ENCODE data around the gene SLC5A4. TPM values are rescaled to one million over a fixed set of nuclear protein-coding genes. Genes with fewer than 3 reads are reported as not detected.

SLC5A4 gene
- polyA plus RNA-seq, 1 donor (not counting 4 experiments of a cell fraction or from before 2014, with no cell fraction given), result not detected

GRCh38 chr22:32261306-32261705, 6.2 kb upstream of the SLC5A4 start:
- H3K36me3 ChIP-seq (ENCODE audit: control insufficient read depth in 2 of 2, extremely low read depth in 1 of 2, insufficient read depth in 2 of 2, low read length in 2 of 2), result no peaks in the 10 kb centered on the region
- H3K4me3 ChIP-seq (ENCODE audit: control insufficient read depth in 2 of 3, extremely low read depth in 1 of 3, insufficient read depth in 2 of 3, low read depth in 1 of 3, low read length in 3 of 3), result no peak overlapping the region
- H4K20me1 ChIP-seq (ENCODE audit: control insufficient read depth, extremely low read depth, insufficient read depth, low read length), result no peaks in the 10 kb centered on the region
- TF ChIP-seq, protein P1, sequence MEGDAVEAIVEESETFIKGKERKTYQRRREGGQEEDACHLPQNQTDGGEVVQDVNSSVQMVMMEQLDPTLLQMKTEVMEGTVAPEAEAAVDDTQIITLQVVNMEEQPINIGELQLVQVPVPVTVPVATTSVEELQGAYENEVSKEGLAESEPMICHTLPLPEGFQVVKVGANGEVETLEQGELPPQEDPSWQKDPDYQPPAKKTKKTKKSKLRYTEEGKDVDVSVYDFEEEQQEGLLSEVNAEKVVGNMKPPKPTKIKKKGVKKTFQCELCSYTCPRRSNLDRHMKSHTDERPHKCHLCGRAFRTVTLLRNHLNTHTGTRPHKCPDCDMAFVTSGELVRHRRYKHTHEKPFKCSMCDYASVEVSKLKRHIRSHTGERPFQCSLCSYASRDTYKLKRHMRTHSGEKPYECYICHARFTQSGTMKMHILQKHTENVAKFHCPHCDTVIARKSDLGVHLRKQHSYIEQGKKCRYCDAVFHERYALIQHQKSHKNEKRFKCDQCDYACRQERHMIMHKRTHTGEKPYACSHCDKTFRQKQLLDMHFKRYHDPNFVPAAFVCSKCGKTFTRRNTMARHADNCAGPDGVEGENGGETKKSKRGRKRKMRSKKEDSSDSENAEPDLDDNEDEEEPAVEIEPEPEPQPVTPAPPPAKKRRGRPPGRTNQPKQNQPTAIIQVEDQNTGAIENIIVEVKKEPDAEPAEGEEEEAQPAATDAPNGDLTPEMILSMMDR (optimal IDR thresholded peaks at IDR 0.05 in 1 of 3, IDR thresholded peaks at IDR 0.05 in 1 of 3, conservative IDR thresholded peaks at IDR 0.05 in 1 of 3; ENCODE audit: extremely low read depth in 1 of 3, insufficient read depth in 2 of 3, low read length in 3 of 3), result no peak
- TF ChIP-seq EZH2 (IDR thresholded peaks at IDR 0.05; ENCODE audit: low read length), result no peak
- no peak overlapping the region for H3K4me2 ChIP-seq (ENCODE audit: control insufficient read depth, extremely low read depth, insufficient read depth, low read depth, low read length)
- H2AFZ ChIP-seq (ENCODE audit: control insufficient read depth, low read length), result no peak overlapping the region
- H3K79me2 ChIP-seq (ENCODE audit: control insufficient read depth, insufficient read depth, low read length), result no peaks in the 10 kb centered on the region
- no peak overlapping the region for H3K27ac ChIP-seq (ENCODE audit: control insufficient read depth, insufficient read depth, low read length)
- dilution Hi-C loops (cut with MboI; ENCODE audit: extremely low pct_ligation_motif_present, low sequenced_read_pairs), result no loop called here
- H3K27me3 ChIP-seq (ENCODE audit: control insufficient read depth, extremely low read depth, insufficient read depth, low read length), result no peaks in the 10 kb centered on the region
- no peak overlapping the region for H3K9ac ChIP-seq (ENCODE audit: control insufficient read depth, extremely low read depth, insufficient read depth, low read length)
- H3K4me1 ChIP-seq (ENCODE audit: control insufficient read depth, extremely low read depth, insufficient read depth, low read length), result no peaks in the 10 kb centered on the region
- no peaks in the 10 kb centered on the region for H3K9me3 ChIP-seq (ENCODE audit: control insufficient read depth, low read depth, low read length)
- DNase-seq (ENCODE audit: low read depth, low spot score) (no peak), FAIRE-seq (no peak)
- H3K9me1 ChIP-seq (ENCODE audit: control insufficient read depth, extremely low read depth, insufficient read depth, low read length), result no peaks in the 10 kb centered on the region

DNA sequence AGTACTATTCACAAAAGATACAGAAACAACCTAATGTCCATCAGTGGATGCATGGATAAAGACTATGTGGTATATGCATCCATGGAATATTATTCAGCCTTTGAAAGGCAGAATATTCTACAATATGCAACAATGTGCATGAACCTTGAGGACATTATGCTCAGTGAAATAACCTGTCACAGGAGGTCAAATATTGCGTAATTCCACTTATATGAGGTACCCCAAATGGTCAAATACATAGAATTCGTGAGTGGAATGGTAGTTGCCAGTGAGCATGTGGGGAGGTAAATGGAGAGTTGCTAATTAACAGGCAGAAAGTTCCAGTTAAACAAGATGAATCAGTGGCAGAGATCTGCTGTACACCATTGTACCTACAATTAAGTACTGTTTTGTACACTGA, 3.6 kb upstream of the SLC5A4 start:
- H3K27me3 ChIP-seq (ENCODE audit: control insufficient read depth, extremely low read depth, insufficient read depth, low read length), result no peaks in the 10 kb centered on the region
- no peak for FAIRE-seq

More for the DNA sequence above, 3.6 kb upstream of the SLC5A4 start:
- H4K20me1 ChIP-seq (ENCODE audit: control insufficient read depth, extremely low read depth, insufficient read depth, low read length), result no peaks in the 10 kb centered on the region
- H3K9me1 ChIP-seq (ENCODE audit: control insufficient read depth, extremely low read depth, insufficient read depth, low read length), result no peaks in the 10 kb centered on the region
- no peaks in the 10 kb centered on the region for H3K4me1 ChIP-seq (ENCODE audit: control insufficient read depth, extremely low read depth, insufficient read depth, low read length)
- no peak overlapping the region for H3K27ac ChIP-seq (ENCODE audit: control insufficient read depth, insufficient read depth, low read length)
- H3K4me3 ChIP-seq (ENCODE audit: control insufficient read depth in 2 of 3, extremely low read depth in 1 of 3, insufficient read depth in 2 of 3, low read depth in 1 of 3, low read length in 3 of 3), result no peak overlapping the region
- no peak overlapping the region for H3K9ac ChIP-seq (ENCODE audit: control insufficient read depth, extremely low read depth, insufficient read depth, low read length)
- no peaks in the 10 kb centered on the region for H3K36me3 ChIP-seq (ENCODE audit: control insufficient read depth in 2 of 2, extremely low read depth in 1 of 2, insufficient read depth in 2 of 2, low read length in 2 of 2)
- H2AFZ ChIP-seq (ENCODE audit: control insufficient read depth, low read length), result no peak overlapping the region
- H3K4me2 ChIP-seq (ENCODE audit: control insufficient read depth, extremely low read depth, insufficient read depth, low read depth, low read length), result no peak overlapping the region
- dilution Hi-C loops (cut with MboI; ENCODE audit: extremely low pct_ligation_motif_present, low sequenced_read_pairs), result no loop called here
- TF ChIP-seq, protein P1 (optimal IDR thresholded peaks at IDR 0.05 in 1 of 3, IDR thresholded peaks at IDR 0.05 in 1 of 3, conservative IDR thresholded peaks at IDR 0.05 in 1 of 3; ENCODE audit: extremely low read depth in 1 of 3, insufficient read depth in 2 of 3, low read length in 3 of 3), result no peak
- no peak for TF ChIP-seq EZH2 (IDR thresholded peaks at IDR 0.05; ENCODE audit: low read length)
- H3K79me2 ChIP-seq (ENCODE audit: control insufficient read depth, insufficient read depth, low read length), result no peaks in the 10 kb centered on the region
- no peak for DNase-seq (ENCODE audit: low read depth, low spot score)
- no peaks in the 10 kb centered on the region for H3K9me3 ChIP-seq (ENCODE audit: control insufficient read depth, low read depth, low read length)
